GM21360 (cell line): ENCODE measurements around the gene PARPBP.
A peak's percentile ranks its signal among the peaks of the same experiment; 100 is the strongest.
"Not testable (repeated sequence)": the region's sequence is repeated elsewhere in the genome, so short reads cannot be mapped to it uniquely, and the experiment has no call there.

Experiments used
- ATAC-seq: cut with Tn5 transposase; IDR thresholded peaks from one replicate; pipeline ENCODE4 v1.9.1; 2021; ENCODE audit warnings: mild to moderate bottlenecking, moderate library complexity; ENCODE audit not compliant: unreplicated experiment

PARPBP gene

GRCh38 chr12:102147062-102147587, 27.1 kb downstream of the PARPBP start:
- not testable (repeated sequence) for ATAC-seq

GRCh38 chr12:102155206-102155605, 35.2 kb downstream of the PARPBP start:
- ATAC-seq: not testable (repeated sequence)

GRCh38 chr12:102163383-102163782, 43.4 kb downstream of the PARPBP start:
- ATAC-seq: no peak

- ATAC-seq: peak; percentile 63
These were observed 48.0 kb downstream of the PARPBP start for GRCh38 chr12:102167821-102168604.

- no peak for ATAC-seq
These were observed 50.1 kb downstream of the PARPBP start for GRCh38 chr12:102169922-102170621.

GRCh38 chr12:102171951-102172350, 52.0 kb downstream of the PARPBP start:
- ATAC-seq: no peak

- ATAC-seq: no peak
These were observed 52.5 kb downstream of the PARPBP start for GRCh38 chr12:102172436-102172835.

GRCh38 chr12:102174117-102174516, 54.1 kb downstream of the PARPBP start:
- no peak for ATAC-seq

GRCh38 chr12:102174761-102175160, 54.8 kb downstream of the PARPBP start:
- ATAC-seq: no peak

GRCh38 chr12:102182635-102183034, 62.7 kb downstream of the PARPBP start:
- ATAC-seq: no peak

- no peak for ATAC-seq
These were observed 75.8 kb downstream of the PARPBP start for GRCh38 chr12:102195826-102196225.

- ATAC-seq: peak; percentile 89
These were observed 77.8 kb downstream of the PARPBP start, which contains the start of gene PMCH for GRCh38 chr12:102197789-102198188. PMCH (minus strand) TSS chr12:102197833; CDS start chr12:102197770, 63 bp downstream.

GRCh38 chr12:102201436-102202061, 81.6 kb downstream of the PARPBP start:
- ATAC-seq: no peak

GRCh38 chr12:102202556-102202955, 82.6 kb downstream of the PARPBP start:
- ATAC-seq: no peak

GRCh38 chr12:102204025-102204424, 84.0 kb downstream of the PARPBP start:
- ATAC-seq: no peak

GRCh38 chr12:102215992-102216691, 96.2 kb downstream of the PARPBP start:
- no peak for ATAC-seq

- ATAC-seq: no peak
These were observed 100.8 kb downstream of the PARPBP start for GRCh38 chr12:102220736-102221135.

GRCh38 chr12:102227954-102228353, 108.0 kb downstream of the PARPBP start:
- ATAC-seq: no peak

- no peak for ATAC-seq
These were observed 112.1 kb downstream of the PARPBP start for GRCh38 chr12:102232036-102232435.

- ATAC-seq: no peak
These were observed 112.5 kb downstream of the PARPBP start for GRCh38 chr12:102232446-102232845.

GRCh38 chr12:102234599-102234998, 114.6 kb downstream of the PARPBP start:
- no peak for ATAC-seq
